ENCODE results near the gene DUOXA1.

Gene DUOXA1

GRCh38 chr15:45130291-45131000 is 767 bp upstream of the DUOXA1 start:
- H3K4me3 ChIP-seq (ENCODE audit: low read depth, low read length): no peak overlapping the region

DNA sequence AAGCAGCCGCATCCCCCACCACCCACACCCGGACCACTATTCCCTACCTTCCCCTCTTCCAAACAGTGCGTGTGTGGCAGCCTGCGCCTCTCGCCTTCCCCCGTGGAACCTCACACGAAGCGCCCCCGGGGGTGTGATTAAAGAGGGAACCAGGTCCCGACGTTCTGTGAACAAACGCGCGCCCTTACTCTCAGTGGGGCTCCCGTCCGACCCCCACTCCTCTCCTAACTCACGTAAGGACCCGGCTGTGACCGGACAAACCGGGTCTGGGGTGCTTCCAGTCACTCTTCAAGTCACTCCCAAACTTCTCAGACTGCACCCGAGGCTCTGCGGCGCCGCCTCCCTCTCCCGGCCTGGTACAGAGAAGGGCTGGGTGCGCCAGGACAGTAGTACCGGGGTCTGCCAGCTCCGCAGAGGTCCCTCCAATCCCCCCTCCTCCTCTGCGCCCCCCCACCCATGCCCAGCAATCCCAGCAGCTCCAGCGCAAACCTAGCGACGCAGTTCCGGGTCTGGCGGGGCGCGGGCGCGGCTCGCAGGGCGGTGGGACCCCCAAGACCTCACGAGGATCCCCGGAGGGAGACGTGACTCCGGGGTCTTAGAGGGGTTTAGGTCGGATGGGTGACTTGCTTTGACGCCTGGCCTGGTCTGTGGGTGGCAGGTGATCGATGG is 574 bp downstream of the DUOXA1 start:
- TF ChIP-seq, protein P1, sequence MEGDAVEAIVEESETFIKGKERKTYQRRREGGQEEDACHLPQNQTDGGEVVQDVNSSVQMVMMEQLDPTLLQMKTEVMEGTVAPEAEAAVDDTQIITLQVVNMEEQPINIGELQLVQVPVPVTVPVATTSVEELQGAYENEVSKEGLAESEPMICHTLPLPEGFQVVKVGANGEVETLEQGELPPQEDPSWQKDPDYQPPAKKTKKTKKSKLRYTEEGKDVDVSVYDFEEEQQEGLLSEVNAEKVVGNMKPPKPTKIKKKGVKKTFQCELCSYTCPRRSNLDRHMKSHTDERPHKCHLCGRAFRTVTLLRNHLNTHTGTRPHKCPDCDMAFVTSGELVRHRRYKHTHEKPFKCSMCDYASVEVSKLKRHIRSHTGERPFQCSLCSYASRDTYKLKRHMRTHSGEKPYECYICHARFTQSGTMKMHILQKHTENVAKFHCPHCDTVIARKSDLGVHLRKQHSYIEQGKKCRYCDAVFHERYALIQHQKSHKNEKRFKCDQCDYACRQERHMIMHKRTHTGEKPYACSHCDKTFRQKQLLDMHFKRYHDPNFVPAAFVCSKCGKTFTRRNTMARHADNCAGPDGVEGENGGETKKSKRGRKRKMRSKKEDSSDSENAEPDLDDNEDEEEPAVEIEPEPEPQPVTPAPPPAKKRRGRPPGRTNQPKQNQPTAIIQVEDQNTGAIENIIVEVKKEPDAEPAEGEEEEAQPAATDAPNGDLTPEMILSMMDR (IDR thresholded peaks at IDR 0.05; ENCODE audit: low read depth, low read length): no peak
- no peak overlapping the region for H3K4me3 ChIP-seq (ENCODE audit: low read depth, low read length)

More at GRCh38 chr15:45130291-45131000, 767 bp upstream of the DUOXA1 start:
- TF ChIP-seq, protein P1 (IDR thresholded peaks at IDR 0.05; ENCODE audit: low read depth, low read length): no peak

- TF ChIP-seq, protein P1 (IDR thresholded peaks at IDR 0.05; ENCODE audit: low read depth, low read length): peak; percentile 41; the same call in 1 of the 2 replicates
- H3K4me3 ChIP-seq (ENCODE audit: low read depth, low read length): no peak overlapping the region
Measured at GRCh38 chr15:45126535-45127158, 3.0 kb downstream of the DUOXA1 start.

- TF ChIP-seq, protein P1 (IDR thresholded peaks at IDR 0.05; ENCODE audit: low read depth, low read length): no peak
- H3K4me3 ChIP-seq (ENCODE audit: low read depth, low read length): no peak overlapping the region
Measured at GRCh38 chr15:45123397-45123796, 6.3 kb downstream of the DUOXA1 start.

DNA sequence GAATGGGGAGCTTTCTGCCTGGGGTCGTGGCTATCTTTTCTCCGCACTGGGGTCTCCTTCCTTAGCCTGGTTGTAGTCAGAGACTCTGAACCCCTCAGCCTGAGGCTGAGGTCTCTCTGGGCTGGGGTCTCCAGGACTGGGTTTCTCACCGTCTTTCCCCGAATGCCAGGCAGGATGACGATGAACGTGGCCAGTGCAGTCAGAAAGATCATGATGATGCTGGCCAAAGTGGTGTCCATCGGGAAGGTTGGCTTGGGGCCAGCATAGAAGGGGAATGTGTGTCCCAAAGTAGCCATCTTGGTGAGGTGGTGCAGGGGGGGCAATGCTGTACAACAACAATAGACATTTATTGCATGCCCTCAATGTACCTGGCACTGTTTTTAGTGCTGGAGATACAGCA is 7.0 kb downstream of the DUOXA1 start:
- TF ChIP-seq, protein P1 (IDR thresholded peaks at IDR 0.05; ENCODE audit: low read depth, low read length): no peak

DNA sequence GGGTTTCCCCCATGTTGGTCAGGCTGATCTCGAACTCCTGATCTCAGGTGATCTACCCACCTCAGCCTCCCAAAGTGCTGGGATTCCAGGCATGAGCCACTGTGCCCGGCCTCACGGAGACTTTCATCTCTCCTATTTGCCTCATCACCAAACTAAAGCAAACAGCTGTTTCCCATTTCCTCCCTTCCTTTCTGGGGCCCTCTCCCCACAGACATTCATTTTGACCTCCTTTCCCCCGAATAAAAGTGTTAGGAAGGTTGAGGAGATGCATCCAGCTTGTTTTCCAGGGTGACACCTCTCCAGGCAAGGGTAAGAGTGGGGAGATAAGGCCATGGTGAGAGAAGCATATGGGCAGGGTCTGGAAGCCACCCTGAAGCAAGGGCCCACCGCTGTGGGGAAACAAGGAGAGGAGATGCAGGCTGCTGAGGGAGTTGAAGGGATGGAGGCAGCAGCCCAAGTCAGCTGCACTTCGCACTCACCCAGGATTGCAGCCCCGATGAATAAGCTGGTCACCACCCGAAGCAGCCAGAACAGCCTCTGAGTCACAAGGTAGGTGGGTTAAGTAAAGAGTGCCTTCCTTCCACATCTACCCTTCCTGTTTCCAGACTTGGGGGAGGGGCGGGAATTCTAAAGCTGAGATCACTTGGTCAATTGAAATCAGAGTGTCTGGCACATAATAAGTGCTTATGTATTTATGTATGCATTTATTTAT is 7.8 kb downstream of the DUOXA1 start:
- TF ChIP-seq, protein P1 (IDR thresholded peaks at IDR 0.05; ENCODE audit: low read depth, low read length): no peak
- no peak overlapping the region for H3K4me3 ChIP-seq (ENCODE audit: low read depth, low read length)

More for the DNA sequence above, 7.0 kb downstream of the DUOXA1 start:
- no peak overlapping the region for H3K4me3 ChIP-seq (ENCODE audit: low read depth, low read length)
